CMK (cell line): ENCODE measurements around the gene SCCPDH.

ENCODE experiments used
- DNase-seq: peaks from one replicate; pipeline ENCODE4 v3.0.0-alpha.2; 2010; ENCODE audit warnings: low read depth

SCCPDH gene

DNA sequence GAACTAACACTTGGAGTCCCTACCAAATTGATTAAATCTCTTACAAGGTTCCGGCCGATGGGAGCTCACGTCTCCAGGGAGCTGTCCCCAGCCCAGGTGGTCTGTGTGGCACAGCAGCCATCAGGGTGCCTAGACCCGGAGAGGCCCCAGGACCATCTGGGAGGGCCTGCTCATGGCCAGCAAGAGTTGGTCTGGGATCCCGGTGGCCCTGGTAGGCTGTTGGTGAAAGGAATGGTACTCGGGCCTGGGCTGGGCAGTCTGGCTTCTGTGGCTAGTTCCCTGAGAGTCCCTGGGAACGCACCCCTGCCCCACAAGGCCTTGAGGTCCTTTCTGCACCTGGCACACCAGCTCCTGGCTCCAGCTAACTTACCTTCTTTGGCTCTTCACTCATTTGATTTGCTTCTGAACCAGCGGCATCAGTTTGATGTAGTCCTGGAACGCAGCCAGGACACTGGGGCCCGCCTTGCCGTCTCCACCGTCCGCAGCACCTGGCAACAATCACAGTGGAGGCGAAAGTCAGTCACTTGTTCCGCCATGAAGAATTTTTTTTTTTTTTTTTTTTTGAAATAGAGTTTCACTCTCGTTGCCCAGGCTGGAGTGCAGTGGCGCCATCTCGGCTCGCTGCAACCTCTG is 62.5 kb downstream of the SCCPDH start:
- DNase-seq: no peak

DNA sequence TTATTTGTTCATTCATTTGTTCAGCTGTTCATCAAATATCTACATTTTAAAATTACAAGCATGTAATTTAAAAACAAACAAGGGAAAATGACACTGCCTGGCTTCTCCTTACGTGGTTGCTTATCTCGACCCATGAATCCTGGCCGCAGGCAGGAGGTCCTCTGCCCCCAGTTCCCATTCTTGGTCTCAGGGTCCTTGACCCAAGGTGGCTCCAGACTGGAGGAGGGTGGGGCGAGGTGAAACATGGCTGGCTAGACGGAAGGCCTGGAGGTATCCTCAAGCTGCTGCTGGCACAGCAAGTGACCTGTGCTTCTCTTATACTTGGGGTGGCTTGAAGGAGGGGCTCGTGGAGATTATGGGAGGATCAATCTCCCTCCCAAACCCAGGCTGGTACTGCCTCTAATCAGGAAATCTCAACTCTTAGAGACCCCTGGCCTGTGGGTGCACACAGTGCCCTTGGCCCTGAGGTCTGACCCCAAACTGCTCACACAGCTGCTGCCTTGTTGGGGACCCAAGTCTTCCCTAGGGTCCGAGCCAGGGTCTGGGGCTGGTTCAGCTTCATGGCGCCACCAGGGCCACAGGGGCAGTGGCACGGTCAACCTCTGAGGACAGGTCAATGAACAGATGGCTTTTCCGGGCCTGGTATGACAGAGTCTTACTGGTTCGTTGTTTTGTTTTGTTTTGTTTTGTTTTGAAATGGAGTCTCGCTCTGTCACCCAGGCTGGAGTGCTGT is 63.7 kb downstream of the SCCPDH start:
- DNase-seq: no peak

- no peak for DNase-seq
Measured at GRCh38 chr1:246788895-246789338, 64.7 kb downstream of the SCCPDH start.

GRCh38 chr1:246789454-246790339 is 65.5 kb downstream of the SCCPDH start:
- no peak for DNase-seq

DNA sequence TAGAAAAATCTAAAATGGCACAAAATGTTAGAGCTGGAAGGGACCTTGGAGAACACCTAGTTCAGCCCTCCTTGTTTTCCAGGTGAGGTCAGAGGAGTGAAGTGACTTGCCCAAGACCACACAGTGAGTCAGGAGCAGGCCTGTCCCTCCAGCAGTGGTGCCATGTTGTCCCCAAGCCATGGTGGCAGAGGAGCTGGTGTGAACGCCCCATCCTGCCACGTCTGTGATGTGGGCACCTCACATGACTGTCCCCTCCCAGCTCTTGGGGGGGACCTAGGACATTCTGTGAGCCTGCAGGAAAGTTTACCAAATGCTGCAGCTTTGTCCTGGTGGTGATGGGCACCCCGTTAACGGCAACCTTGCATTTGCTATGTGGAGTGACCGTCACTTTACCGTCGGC is 66.2 kb downstream of the SCCPDH start:
- DNase-seq: no peak

GRCh38 chr1:246790833-246791232 is 66.6 kb downstream of the SCCPDH start:
- no peak for DNase-seq

GRCh38 chr1:246791303-246791918 is 67.2 kb downstream of the SCCPDH start:
- DNase-seq: no peak

GRCh38 chr1:246792603-246793002 is 68.4 kb downstream of the SCCPDH start:
- no peak for DNase-seq

DNA sequence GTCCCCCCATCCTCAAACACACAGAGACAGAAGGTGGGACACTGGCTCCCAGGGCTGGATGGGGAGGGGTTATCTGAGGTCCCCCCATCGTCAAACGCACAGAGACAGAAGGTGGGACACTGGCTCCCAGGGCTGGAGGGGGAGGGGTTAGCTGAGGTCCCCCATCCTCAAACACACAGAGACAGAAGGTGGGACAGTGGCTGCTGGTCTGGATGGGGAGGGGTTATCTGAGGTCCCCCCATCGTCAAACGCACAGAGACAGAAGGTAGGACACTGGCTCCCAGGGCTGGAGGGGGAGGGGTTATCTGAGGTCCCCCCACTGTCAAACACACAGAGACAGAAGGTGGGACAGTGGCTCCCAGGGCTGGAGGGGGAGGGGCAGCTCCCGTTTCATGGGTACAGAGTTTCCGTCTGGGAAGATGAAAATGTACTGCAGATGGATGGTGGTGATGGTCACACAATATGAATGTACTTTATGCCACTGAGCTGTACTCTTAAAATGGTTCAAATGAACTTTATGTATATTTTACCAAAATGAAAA is 69.2 kb downstream of the SCCPDH start:
- DNase-seq: no peak

DNA sequence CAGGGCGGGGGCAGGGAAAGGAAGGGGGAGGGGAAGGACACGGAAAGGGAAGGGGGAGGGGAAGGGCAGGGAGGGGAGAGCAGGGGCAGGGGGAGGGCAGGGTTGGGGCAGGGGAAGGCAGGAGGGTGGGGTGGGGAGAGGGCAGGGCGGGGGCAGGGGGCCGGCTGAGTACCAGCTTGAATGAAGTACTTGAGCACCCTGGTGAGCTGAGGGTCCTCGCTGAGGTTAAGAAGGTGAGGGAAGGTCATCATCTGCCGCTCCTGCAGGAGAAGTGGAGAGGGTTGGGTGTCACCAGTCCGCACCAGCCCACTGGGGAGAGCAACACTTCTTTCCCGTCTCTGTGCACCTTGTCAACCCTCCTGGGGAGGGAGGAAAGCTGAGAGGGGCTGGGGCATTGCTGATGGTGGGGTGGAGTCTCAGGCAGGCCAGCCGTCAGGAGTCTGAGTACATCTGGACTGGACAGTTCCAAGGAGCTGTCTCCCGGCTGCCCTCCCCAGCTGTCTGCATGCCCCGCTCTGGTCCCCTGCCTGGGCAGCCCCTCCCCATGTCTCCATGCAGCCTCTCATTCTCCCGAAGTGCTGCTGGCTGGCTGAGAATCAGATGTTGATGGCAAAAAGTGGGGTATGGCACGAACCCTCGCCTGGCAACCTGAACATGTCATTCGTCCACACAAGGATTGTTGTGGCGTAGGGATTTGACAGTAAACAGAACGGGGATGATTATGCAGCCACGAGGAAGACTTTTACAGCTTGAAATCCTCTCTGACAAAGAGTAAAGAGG is 70.0 kb downstream of the SCCPDH start:
- DNase-seq: no peak

DNA sequence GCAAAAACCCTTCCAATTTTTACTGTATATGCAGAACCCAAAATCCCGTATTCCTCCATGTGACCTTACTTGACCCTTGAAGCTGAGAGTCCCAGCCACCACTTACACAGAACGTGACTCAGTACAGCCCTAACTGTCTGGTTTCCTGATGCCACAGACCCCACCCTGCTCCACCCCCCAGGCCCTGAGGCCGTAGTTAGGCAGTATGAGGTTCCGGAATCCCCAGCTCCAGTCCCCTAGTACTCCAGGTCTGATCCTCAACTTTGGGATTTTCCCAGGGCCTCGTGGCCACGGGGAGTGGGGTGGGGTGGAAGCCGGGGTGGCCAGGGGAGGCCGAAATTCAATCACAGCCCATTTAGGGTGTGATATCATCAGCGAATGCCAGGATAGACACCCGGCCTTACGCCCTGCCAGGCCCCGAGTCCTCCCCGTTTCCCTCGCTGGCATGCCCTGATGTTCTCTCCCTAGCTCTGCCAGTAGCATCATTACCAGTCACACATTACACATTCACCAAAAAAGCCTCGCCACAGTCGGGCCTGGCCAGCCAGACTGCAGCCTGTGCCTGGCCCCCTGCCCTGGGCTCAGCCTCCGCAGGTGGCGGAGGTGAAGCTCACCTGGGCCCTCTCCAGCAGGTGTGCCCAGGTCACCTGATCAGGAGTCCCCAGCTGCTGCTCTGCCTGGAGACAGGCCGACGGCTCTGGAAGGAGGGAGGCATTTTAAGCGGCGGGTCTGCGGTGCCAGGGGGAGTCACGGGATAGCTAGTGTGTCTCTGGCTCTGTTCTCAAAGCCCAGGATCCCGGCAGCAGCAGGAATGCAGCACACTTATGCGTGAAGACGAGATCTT is 70.8 kb downstream of the SCCPDH start:
- DNase-seq: no peak

GRCh38 chr1:246795906-246796694 is 71.9 kb downstream of the SCCPDH start:
- DNase-seq: no peak

GRCh38 chr1:246797157-246797556 is 72.9 kb downstream of the SCCPDH start:
- DNase-seq: no peak

DNA sequence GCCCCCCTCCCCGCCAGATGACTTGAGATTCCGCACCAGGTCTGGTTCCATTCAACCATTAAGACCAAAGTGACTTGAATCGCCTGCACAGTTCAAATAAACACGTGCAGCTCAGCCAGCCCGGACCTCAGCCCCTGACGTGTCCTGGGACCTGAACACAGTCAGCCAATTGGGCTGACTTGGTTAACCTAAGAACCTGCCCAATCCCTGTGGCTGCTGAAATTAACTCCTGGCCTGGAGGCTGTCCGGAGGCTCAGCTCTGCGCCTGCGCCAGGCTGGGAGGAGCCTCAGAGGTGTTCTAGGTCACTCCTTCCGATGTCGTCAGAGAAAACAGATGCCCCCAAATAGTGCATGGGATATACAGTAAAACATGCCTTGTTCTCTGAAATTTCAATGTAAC is 73.4 kb downstream of the SCCPDH start:
- no peak for DNase-seq

DNA sequence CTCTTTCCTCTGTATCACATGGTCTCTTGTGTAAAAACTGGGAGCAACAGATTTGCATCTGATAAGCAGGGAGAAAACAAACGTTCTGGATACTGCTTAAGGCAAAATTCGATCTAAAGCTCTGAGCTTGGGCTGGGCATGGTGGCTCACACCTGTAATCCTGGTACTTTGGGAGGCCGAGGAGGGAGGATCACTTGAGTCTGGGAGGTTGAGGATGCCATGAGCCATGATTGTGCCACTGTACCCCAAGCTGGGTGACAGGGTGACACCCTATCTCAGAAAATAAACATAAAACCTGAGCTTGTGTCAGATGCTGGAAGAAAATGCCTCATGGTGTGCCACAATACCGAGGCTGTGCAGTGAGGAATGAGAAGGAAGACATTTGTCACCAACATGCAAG is 73.9 kb downstream of the SCCPDH start:
- no peak for DNase-seq

DNA sequence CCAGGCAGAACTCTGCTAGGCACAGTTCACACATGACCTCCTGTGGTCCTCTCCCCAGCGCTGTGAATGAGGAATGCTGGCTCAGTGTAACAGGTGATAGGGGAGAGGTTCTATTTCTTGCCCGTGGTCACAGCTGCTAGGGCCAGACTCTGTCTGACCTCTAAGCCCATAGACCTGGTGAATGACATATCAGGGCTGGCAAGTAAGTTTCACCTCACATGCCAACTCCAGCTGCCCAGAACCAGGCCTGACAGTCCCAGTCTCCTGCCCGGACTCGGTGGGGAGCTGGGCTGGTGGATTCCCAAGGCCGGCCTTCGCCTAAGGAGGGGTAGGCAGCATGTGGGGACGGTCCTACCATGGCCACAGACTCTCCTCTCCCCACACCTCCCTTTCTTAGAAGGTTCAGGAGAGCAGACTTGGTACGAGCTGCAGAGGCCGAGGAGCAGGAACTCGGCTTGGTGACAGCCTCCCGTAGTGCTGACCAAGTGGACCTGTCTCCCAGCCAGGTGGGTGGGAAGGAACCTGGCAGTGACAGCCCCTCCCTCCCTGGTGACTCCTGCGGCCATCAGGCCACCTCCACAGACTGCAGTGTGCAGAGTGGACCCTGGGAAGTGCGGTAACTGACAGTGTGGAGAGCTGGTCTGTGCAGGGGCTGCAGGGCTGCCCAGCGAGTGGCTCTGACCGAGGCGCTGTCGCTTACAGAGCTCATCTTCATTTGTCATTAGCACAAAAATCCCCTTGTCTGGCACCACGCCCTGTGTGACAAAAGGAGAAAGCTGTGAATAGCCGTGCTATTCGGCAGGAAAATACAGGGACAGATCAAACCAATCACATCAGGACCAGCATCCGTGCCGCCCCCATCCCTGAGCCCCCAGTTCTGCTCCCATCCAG is 74.6 kb downstream of the SCCPDH start:
- DNase-seq: no peak

- no peak for DNase-seq
Measured at GRCh38 chr1:246800356-246800755, 76.1 kb downstream of the SCCPDH start.

GRCh38 chr1:246800756-246801155 is 76.5 kb downstream of the SCCPDH start:
- DNase-seq: no peak
